Heart left ventricle (tissue), 13 donors: ENCODE results near the gene DCHS2.

Source experiments
- CTCF ChIP-seq, 12 donors: fragments of 200-600 bp; sonication (generic) in 4 of 12; IDR thresholded peaks; one replicate each; pipeline versions ENCODE4 v1.5.0 to v1.8.0; 2018 to 2022; ENCODE audit warnings: antibody characterized with exemption in 12 of 12, mild to moderate bottlenecking in 5 of 12
- POLR2A ChIP-seq, 2 donors: fragments of 450-650 bp; IDR thresholded peaks; one replicate each; pipeline ENCODE4 v1.6.1; 2017; ENCODE audit warnings: antibody characterized with exemption in 2 of 2, mild to moderate bottlenecking in 2 of 2, moderate library complexity in 2 of 2
- donor health status: ischemic (EF 13 %, LVEDD 7.1; RV severe dilation, severe dysfunction).
- donor health status: DM: no; HTN: yes; CAD: no.
- donor health status: DM: no; HTN: no; CAD: no.
- donor health status: ischemic (EF 25% LVEDD 6.9; RV normal size, moderate dysfunction).
- donor health status: ischemic (EF 25% LVEDD 5.7; RV mildly dilated, moderate dysfunction).
- donor health status: ischemic (EF 35%, LVEDD 5.7; RV mildly dilated, moderate dysfunction).
- donor health status: nonischemic (EF 11% LVEDD 7.7; RV severe dilation, severe dysfunction).
- donor health status: DM: yes; HTN: yes; CAD: no.
- donor health status: PGD.
- donor health status: ischemic (EF 29% LVEDD 5.4; RV normal size, mild dysfunction).
- donor health status: nonischemic (EF 23%, LVEDD 6.1; RV moderate dilation, normal function).

- TF ChIP-seq POLR2A (IDR thresholded peaks at IDR 0.05) = no peak
- no peak for TF ChIP-seq CTCF (IDR thresholded peaks at IDR 0.05)
These were observed 171.1 kb downstream of the DCHS2 start for GRCh38 chr4:154320521-154320920.
